ENCODE measurements around the gene SLC38A2.

Gene SLC38A2

GRCh38 chr12:46400406-46400805 is 27.8 kb upstream of the SLC38A2 start:
- no peaks in the 10 kb centered on the region for H3K9me3 ChIP-seq (ENCODE audit: control insufficient read depth, insufficient read depth, low read depth, low read length)
- peaks cover 15% of the 10 kb centered on the region for H3K4me1 ChIP-seq (ENCODE audit: control insufficient read depth, insufficient read depth, low read length)
- H3K36me3 ChIP-seq (ENCODE audit: control insufficient read depth in 2 of 2, insufficient read depth in 1 of 2, low read length in 2 of 2), result no peaks in the 10 kb centered on the region
- ChIA-PET POLR2A (no interaction called here), CTCF (interaction anchor here (1.4 kb wide), 1 partner anchor 10 kb away, joined by 3 read pairs; no protein-coding TSS in a partner anchor)
- no peak for TF ChIP-seq ZNF518A (tag by site-specific recombination; conservative IDR thresholded peaks at IDR 0.05; ENCODE audit: low read depth)
- no peak for TF ChIP-seq ZNF707 (tag by site-specific recombination; IDR thresholded peaks at IDR 0.05)
- TF ChIP-seq ZNF121 (tag by site-specific recombination; IDR thresholded peaks at IDR 0.05), result no peak
- TF ChIP-seq ZNF112 (tag by site-specific recombination; IDR thresholded peaks at IDR 0.05), result no peak
- no peak for TF ChIP-seq ZNF768 (tag by site-specific recombination; IDR thresholded peaks at IDR 0.05)
- no peak for TF ChIP-seq ZNF560 (tag by site-specific recombination; IDR thresholded peaks at IDR 0.05; ENCODE audit: borderline replicate concordance)
- TF ChIP-seq ZNF610 (tag by site-specific recombination; IDR thresholded peaks at IDR 0.05; ENCODE audit: borderline replicate concordance), result no peak
- no peak for TF ChIP-seq BCL11B (tag by site-specific recombination; IDR thresholded peaks at IDR 0.05; ENCODE audit: low read depth)
- TF ChIP-seq BCL11A (tag by site-specific recombination; IDR thresholded peaks at IDR 0.05; ENCODE audit: low read depth), result no peak
- no peak for TF ChIP-seq ZNF280C (tag by site-specific recombination; IDR thresholded peaks at IDR 0.05)
- no peak for TF ChIP-seq ZNF394 (tag by site-specific recombination; IDR thresholded peaks at IDR 0.05; ENCODE audit: borderline replicate concordance)
- TF ChIP-seq ZNF596 (tag by site-specific recombination; IDR thresholded peaks at IDR 0.05), result no peak
- no peak for TF ChIP-seq BCL6B (tag by site-specific recombination; IDR thresholded peaks at IDR 0.05)
- no peak for TF ChIP-seq KLF7 (tag by site-specific recombination; IDR thresholded peaks at IDR 0.05; ENCODE audit: borderline replicate concordance)
- no peak for TF ChIP-seq ZNF426 (tag by site-specific recombination; IDR thresholded peaks at IDR 0.05)
- TF ChIP-seq ZFP69B (tag by site-specific recombination; IDR thresholded peaks at IDR 0.05), result no peak
- H3K4me3 ChIP-seq (ENCODE audit: low read depth, low read length), result no peak overlapping the region
- H3K27ac ChIP-seq (ENCODE audit: extremely low read depth, low read depth, low read length), result no peak overlapping the region
